Measurements from ENCODE around the gene PAN3.

DNA sequence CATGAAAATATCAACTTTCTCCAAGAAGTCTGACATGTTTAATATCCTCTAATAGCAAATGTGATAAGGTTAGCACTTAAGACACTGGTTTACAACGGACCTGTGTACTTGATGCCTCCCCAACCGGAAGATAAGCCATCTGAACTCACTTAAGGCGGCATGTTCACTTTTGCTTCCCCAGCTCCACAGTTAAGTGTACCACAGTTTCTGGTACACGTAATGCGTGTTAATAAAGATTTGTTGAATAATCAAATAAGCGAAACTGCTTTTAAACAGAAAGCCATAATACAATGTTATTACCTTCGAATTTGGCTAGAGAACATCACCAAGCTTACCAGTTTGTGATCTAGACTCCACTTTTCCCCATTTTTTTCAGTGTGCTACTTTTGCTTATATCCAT lies 1.4 kb upstream of the PAN3 start:
- no peak for TF ChIP-seq POLR2A (IDR thresholded peaks at IDR 0.05)
- TF ChIP-seq, protein P1, sequence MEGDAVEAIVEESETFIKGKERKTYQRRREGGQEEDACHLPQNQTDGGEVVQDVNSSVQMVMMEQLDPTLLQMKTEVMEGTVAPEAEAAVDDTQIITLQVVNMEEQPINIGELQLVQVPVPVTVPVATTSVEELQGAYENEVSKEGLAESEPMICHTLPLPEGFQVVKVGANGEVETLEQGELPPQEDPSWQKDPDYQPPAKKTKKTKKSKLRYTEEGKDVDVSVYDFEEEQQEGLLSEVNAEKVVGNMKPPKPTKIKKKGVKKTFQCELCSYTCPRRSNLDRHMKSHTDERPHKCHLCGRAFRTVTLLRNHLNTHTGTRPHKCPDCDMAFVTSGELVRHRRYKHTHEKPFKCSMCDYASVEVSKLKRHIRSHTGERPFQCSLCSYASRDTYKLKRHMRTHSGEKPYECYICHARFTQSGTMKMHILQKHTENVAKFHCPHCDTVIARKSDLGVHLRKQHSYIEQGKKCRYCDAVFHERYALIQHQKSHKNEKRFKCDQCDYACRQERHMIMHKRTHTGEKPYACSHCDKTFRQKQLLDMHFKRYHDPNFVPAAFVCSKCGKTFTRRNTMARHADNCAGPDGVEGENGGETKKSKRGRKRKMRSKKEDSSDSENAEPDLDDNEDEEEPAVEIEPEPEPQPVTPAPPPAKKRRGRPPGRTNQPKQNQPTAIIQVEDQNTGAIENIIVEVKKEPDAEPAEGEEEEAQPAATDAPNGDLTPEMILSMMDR (IDR thresholded peaks at IDR 0.05) = no peak
